HL-60 (cell line): ENCODE measurements around the gene MERTK.

Experiments used
- POLR2AphosphoS5 ChIP-seq: IDR thresholded peaks from 2 replicates; pipeline ENCODE4 v1.6.1; 2012; ENCODE audit warnings: low read depth
- TF ChIP-seq, protein P1 (sequence below): IDR thresholded peaks from one replicate; pipeline ENCODE4 v1.5.1; 2011; ENCODE audit warnings: low read length, control low read depth, inconsistent platforms; ENCODE audit not compliant: insufficient read depth
- TF ChIP-seq, protein P2 (sequence below): IDR thresholded peaks from 2 replicates; pipeline ENCODE4 v1.6.1; 2012; ENCODE audit warnings: low read depth; ENCODE audit not compliant: insufficient replicate concordance

DNA sequence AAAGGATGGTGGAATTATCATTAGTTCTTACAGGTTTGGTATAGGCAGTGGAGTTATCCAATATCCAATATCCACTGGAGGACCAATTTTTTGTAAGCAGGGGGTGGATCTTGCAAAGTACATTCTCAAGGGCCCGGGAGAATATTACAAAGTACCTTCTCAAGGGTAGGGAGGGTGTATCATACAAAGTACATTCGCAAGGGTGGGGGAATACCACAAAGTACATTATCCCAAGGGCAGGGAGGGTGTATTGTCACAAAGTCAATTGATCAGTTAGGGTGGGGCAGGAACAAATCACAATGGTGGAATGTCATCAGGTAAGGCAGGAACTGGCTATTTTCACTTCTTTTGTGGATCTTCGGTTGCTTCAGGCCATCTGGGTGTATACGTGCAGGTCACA is 101.4 kb downstream of the MERTK start:
- TF ChIP-seq, protein P1, sequence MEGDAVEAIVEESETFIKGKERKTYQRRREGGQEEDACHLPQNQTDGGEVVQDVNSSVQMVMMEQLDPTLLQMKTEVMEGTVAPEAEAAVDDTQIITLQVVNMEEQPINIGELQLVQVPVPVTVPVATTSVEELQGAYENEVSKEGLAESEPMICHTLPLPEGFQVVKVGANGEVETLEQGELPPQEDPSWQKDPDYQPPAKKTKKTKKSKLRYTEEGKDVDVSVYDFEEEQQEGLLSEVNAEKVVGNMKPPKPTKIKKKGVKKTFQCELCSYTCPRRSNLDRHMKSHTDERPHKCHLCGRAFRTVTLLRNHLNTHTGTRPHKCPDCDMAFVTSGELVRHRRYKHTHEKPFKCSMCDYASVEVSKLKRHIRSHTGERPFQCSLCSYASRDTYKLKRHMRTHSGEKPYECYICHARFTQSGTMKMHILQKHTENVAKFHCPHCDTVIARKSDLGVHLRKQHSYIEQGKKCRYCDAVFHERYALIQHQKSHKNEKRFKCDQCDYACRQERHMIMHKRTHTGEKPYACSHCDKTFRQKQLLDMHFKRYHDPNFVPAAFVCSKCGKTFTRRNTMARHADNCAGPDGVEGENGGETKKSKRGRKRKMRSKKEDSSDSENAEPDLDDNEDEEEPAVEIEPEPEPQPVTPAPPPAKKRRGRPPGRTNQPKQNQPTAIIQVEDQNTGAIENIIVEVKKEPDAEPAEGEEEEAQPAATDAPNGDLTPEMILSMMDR, result no peak
- TF ChIP-seq, protein P2, sequence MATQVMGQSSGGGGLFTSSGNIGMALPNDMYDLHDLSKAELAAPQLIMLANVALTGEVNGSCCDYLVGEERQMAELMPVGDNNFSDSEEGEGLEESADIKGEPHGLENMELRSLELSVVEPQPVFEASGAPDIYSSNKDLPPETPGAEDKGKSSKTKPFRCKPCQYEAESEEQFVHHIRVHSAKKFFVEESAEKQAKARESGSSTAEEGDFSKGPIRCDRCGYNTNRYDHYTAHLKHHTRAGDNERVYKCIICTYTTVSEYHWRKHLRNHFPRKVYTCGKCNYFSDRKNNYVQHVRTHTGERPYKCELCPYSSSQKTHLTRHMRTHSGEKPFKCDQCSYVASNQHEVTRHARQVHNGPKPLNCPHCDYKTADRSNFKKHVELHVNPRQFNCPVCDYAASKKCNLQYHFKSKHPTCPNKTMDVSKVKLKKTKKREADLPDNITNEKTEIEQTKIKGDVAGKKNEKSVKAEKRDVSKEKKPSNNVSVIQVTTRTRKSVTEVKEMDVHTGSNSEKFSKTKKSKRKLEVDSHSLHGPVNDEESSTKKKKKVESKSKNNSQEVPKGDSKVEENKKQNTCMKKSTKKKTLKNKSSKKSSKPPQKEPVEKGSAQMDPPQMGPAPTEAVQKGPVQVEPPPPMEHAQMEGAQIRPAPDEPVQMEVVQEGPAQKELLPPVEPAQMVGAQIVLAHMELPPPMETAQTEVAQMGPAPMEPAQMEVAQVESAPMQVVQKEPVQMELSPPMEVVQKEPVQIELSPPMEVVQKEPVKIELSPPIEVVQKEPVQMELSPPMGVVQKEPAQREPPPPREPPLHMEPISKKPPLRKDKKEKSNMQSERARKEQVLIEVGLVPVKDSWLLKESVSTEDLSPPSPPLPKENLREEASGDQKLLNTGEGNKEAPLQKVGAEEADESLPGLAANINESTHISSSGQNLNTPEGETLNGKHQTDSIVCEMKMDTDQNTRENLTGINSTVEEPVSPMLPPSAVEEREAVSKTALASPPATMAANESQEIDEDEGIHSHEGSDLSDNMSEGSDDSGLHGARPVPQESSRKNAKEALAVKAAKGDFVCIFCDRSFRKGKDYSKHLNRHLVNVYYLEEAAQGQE, result no peak
- no peak for TF ChIP-seq POLR2AphosphoS5
